Vagina (tissue), 2 donors: ENCODE measurements around the gene TAS2R14. TPM values are rescaled to one million over a fixed set of nuclear protein-coding genes. Genes with fewer than 3 reads are reported as not detected.

Experiments
- DNase-seq, 2 donors: peaks; one replicate each; pipeline ENCODE4 v3.0.0-alpha.2; 2017; ENCODE audit errors: extremely low spot score in 2 of 2
- H3K27ac ChIP-seq: fragments of 200-600 bp; sonication (generic); one replicate; pipeline ENCODE4 v1.5.1; 2019
- H3K27me3 ChIP-seq: fragments of 200-600 bp; sonication (generic); one replicate; pipeline ENCODE4 v1.5.1; 2019
- H3K36me3 ChIP-seq, 2 donors: fragments of 200-600 bp; sonication (generic); one replicate each; pipeline ENCODE4 v1.5.1; 2017 to 2019
- H3K4me1 ChIP-seq: fragments of 200-600 bp; sonication (generic); one replicate; pipeline ENCODE4 v1.5.1; 2019
- H3K4me3 ChIP-seq, 2 donors: fragments of 200-600 bp; sonication (generic); 1 replicate in 1 of 2; 2 replicates in 1 of 2; pipeline ENCODE4 v1.5.1; 2016 to 2019
- H3K9me3 ChIP-seq: fragments of 200-600 bp; sonication (generic); one replicate; pipeline ENCODE4 v1.5.1; 2019
- CTCF ChIP-seq, 3 experiments: fragments of 450-650 bp in 2 of 3; fragments of 200-600 bp in 1 of 3; sonication (generic) in 1 of 3; IDR thresholded peaks; one replicate each; pipeline ENCODE4 v1.5.1; 2017 to 2019; ENCODE audit warnings: antibody characterized with exemption in 3 of 3, mild to moderate bottlenecking in 2 of 3, moderate library complexity in 2 of 3
- POLR2A ChIP-seq, 2 donors: fragments of 450-650 bp; IDR thresholded peaks; one replicate each; pipeline ENCODE4 v1.6.1; 2017; ENCODE audit warnings: antibody characterized with exemption in 2 of 2, mild to moderate bottlenecking in 2 of 2, moderate library complexity in 2 of 2
- POLR2AphosphoS5 ChIP-seq, 2 donors: sonication (generic); formaldehyde crosslinking; IDR thresholded peaks; one replicate each; pipeline ENCODE4 v1.9.0; 2017; ENCODE audit warnings: antibody characterized with exemption in 2 of 2, mild to moderate bottlenecking in 2 of 2, low read depth in 1 of 2; ENCODE audit not compliant: insufficient read depth in 1 of 2
- intact Hi-C: fragments of 100-400 bp; cut with DNase I; formaldehyde crosslinking; loops from one replicate; pipeline ENCODE4 v1.15.1; 2023
- total RNA-seq: library from RNA; depleted of rRNA; stranded (reverse); fragments of >200 nt; gene quantifications from one replicate; pipeline ENCODE4 v1.2.3, GENCODE V29; 2016

The TAS2R14 gene
- total RNA-seq, 1 donor from 2014 or later, result 5.2 TPM

GRCh38 chr12:10936506-10936905 is 2.6 kb downstream of the TAS2R14 start:
- no peak for TF ChIP-seq POLR2A (IDR thresholded peaks at IDR 0.05)
- no peak for TF ChIP-seq POLR2AphosphoS5 (IDR thresholded peaks at IDR 0.05; ENCODE audit: insufficient read depth in 1 of 2, low read depth in 1 of 2)
- no peak for TF ChIP-seq CTCF (IDR thresholded peaks at IDR 0.05)
- H3K27me3 ChIP-seq, result no peaks in the 10 kb centered on the region
- no peak overlapping the region for H3K4me3 ChIP-seq
- intact Hi-C loops, result no loop called here
- no peaks in the 10 kb centered on the region for H3K9me3 ChIP-seq
- H3K4me1 ChIP-seq, result no peaks in the 10 kb centered on the region
- no peaks in the 10 kb centered on the region for H3K36me3 ChIP-seq
- no peak for DNase-seq
- H3K27ac ChIP-seq, result no peak overlapping the region

- no peak within 1 kb of the TSS for H3K4me3 ChIP-seq
- intact Hi-C loops, result no loop called here
- no peak within 1 kb of the TSS for H3K27ac ChIP-seq
- no peaks in the 10 kb centered on the region for H3K9me3 ChIP-seq
- no peak for TF ChIP-seq POLR2AphosphoS5 (IDR thresholded peaks at IDR 0.05; ENCODE audit: insufficient read depth in 1 of 2, low read depth in 1 of 2)
- no peak for TF ChIP-seq CTCF (IDR thresholded peaks at IDR 0.05)
- no peak for TF ChIP-seq POLR2A (IDR thresholded peaks at IDR 0.05)
- H3K4me1 ChIP-seq, result no peaks in the 10 kb centered on the region
- H3K36me3 ChIP-seq, result no peaks in the 10 kb centered on the region
- no peak for DNase-seq
- H3K27me3 ChIP-seq, result no peaks in the 10 kb centered on the region
Measured at GRCh38 chr12:10928746-10929286, 10.2 kb downstream of the TAS2R14 start, which contains the start of gene PRH2. Gene PRH2, plus strand, starts transcription at chr12:10929236. Its CDS starts 38 bp downstream, at chr12:10929274.

- no peak for TF ChIP-seq CTCF (IDR thresholded peaks at IDR 0.05)
- TF ChIP-seq POLR2A (IDR thresholded peaks at IDR 0.05), result no peak
- no peak for TF ChIP-seq POLR2AphosphoS5 (IDR thresholded peaks at IDR 0.05; ENCODE audit: insufficient read depth in 1 of 2, low read depth in 1 of 2)
- H3K9me3 ChIP-seq, result no peaks in the 10 kb centered on the region
- no peak overlapping the region for H3K27ac ChIP-seq
- no peaks in the 10 kb centered on the region for H3K27me3 ChIP-seq
- intact Hi-C loops, result no loop called here
- no peak for DNase-seq
- H3K4me1 ChIP-seq, result no peaks in the 10 kb centered on the region
- no peak overlapping the region for H3K4me3 ChIP-seq
- H3K36me3 ChIP-seq, result no peaks in the 10 kb centered on the region
Measured at GRCh38 chr12:10926269-10926668, 12.8 kb downstream of the TAS2R14 start.

GRCh38 chr12:10919809-10920208 is 19.3 kb downstream of the TAS2R14 start:
- Histone ChIP-seq H3K27ac (no peak overlapping the region), H3K9me3 (no peaks in the 10 kb centered on the region), H3K36me3 (no peaks in the 10 kb centered on the region), H3K4me1 (no peaks in the 10 kb centered on the region), H3K4me3 (no peak overlapping the region), H3K27me3 (no peaks in the 10 kb centered on the region)
- TF ChIP-seq CTCF (IDR thresholded peaks at IDR 0.05) (no peak), POLR2AphosphoS5 (IDR thresholded peaks at IDR 0.05; ENCODE audit: insufficient read depth in 1 of 2, low read depth in 1 of 2) (no peak), POLR2A (IDR thresholded peaks at IDR 0.05) (no peak)
- intact Hi-C loops, result no loop called here
- no peak for DNase-seq

GRCh38 chr12:10910380-10910779 is 28.7 kb downstream of the TAS2R14 start:
- H3K9me3 ChIP-seq, result no peaks in the 10 kb centered on the region
- no peaks in the 10 kb centered on the region for H3K4me1 ChIP-seq
- H3K36me3 ChIP-seq, result no peaks in the 10 kb centered on the region
- TF ChIP-seq POLR2AphosphoS5 (IDR thresholded peaks at IDR 0.05; ENCODE audit: insufficient read depth in 1 of 2, low read depth in 1 of 2), result no peak
- no peak for TF ChIP-seq CTCF (IDR thresholded peaks at IDR 0.05)
- no peak for TF ChIP-seq POLR2A (IDR thresholded peaks at IDR 0.05)
- no peaks in the 10 kb centered on the region for H3K27me3 ChIP-seq
- H3K27ac ChIP-seq, result no peak overlapping the region
- H3K4me3 ChIP-seq, result no peak overlapping the region
- DNase-seq, result no peak
- intact Hi-C loops, result no loop called here
